ENCODE results near the gene TRAK1.

The TRAK1 gene

GRCh38 chr3:42159147-42159546, 68.0 kb downstream of the TRAK1 start:
- no peak for TF ChIP-seq CTCF (IDR thresholded peaks at IDR 0.05; ENCODE audit: borderline replicate concordance, control extremely low read depth, extremely low read depth, insufficient read depth, missing control alignments)
- in situ Hi-C loops (cut with MboI; ENCODE audit: low sequenced_read_pairs, unreplicated experiment), result no loop called here
- DNase-seq (ENCODE audit: low spot score), result no peak

- in situ Hi-C loops (cut with MboI; ENCODE audit: low sequenced_read_pairs, unreplicated experiment), result no loop called here
- peak; percentile 70 for DNase-seq (ENCODE audit: low spot score)
- TF ChIP-seq CTCF (IDR thresholded peaks at IDR 0.05; ENCODE audit: borderline replicate concordance, control extremely low read depth, extremely low read depth, insufficient read depth, missing control alignments), result no peak
These were observed 68.7 kb downstream of the TRAK1 start for GRCh38 chr3:42159706-42160472.

- no peak for DNase-seq (ENCODE audit: low spot score)
- TF ChIP-seq CTCF (IDR thresholded peaks at IDR 0.05; ENCODE audit: borderline replicate concordance, control extremely low read depth, extremely low read depth, insufficient read depth, missing control alignments), result no peak
- in situ Hi-C loops (cut with MboI; ENCODE audit: low sequenced_read_pairs, unreplicated experiment), result no loop called here
These were observed 70.1 kb downstream of the TRAK1 start for GRCh38 chr3:42161050-42161935.

GRCh38 chr3:42162462-42162861, 71.3 kb downstream of the TRAK1 start:
- DNase-seq (ENCODE audit: low spot score), result no peak
- TF ChIP-seq CTCF (IDR thresholded peaks at IDR 0.05; ENCODE audit: borderline replicate concordance, control extremely low read depth, extremely low read depth, insufficient read depth, missing control alignments), result no peak
- in situ Hi-C loops (cut with MboI; ENCODE audit: low sequenced_read_pairs, unreplicated experiment), result no loop called here

GRCh38 chr3:42163622-42164244, 72.6 kb downstream of the TRAK1 start:
- in situ Hi-C loops (cut with MboI; ENCODE audit: low sequenced_read_pairs, unreplicated experiment), result no loop called here
- no peak for DNase-seq (ENCODE audit: low spot score)
- TF ChIP-seq CTCF (IDR thresholded peaks at IDR 0.05; ENCODE audit: borderline replicate concordance, control extremely low read depth, extremely low read depth, insufficient read depth, missing control alignments), result no peak

- TF ChIP-seq CTCF (IDR thresholded peaks at IDR 0.05; ENCODE audit: borderline replicate concordance, control extremely low read depth, extremely low read depth, insufficient read depth, missing control alignments), result no peak
- in situ Hi-C loops (cut with MboI; ENCODE audit: low sequenced_read_pairs, unreplicated experiment), result no loop called here
- no peak for DNase-seq (ENCODE audit: low spot score)
These were observed 73.5 kb downstream of the TRAK1 start for GRCh38 chr3:42164656-42165055.

All from GM13976 (cell line).